Neural progenitor cell (in vitro differentiated cells): ENCODE data around the gene PTBP3. TPM values are rescaled to one million over a fixed set of nuclear protein-coding genes. Genes with fewer than 3 reads are reported as not detected.

Source experiments
- DNase-seq: peaks from one replicate; pipeline ENCODE4 v3.0.0-alpha.2; 2016; ENCODE audit warnings: low spot score
- H2AFZ ChIP-seq: fragments of 200-600 bp; sonication (generic); replicated peaks from 2 replicates; pipeline ENCODE4 v1.6.1; 2016; ENCODE audit warnings: antibody characterized with exemption
- H3F3A ChIP-seq: fragments of 200-600 bp; sonication (generic); 2 replicates; pipeline ENCODE4 v1.6.1; 2016; ENCODE audit warnings: antibody characterized with exemption, low read depth
- H3K27ac ChIP-seq: fragments of 200-600 bp; sonication (generic); 2 replicates; pipeline ENCODE4 v1.5.1; 2016; ENCODE audit warnings: mild to moderate bottlenecking
- H3K27me3 ChIP-seq: fragments of 200-600 bp; sonication (generic); 2 replicates; pipeline ENCODE4 v1.6.1; 2016; ENCODE audit warnings: mild to moderate bottlenecking, moderate library complexity
- H3K36me3 ChIP-seq: fragments of 200-600 bp; sonication (generic); 2 replicates; pipeline ENCODE4 v1.5.1; 2016
- H3K4me1 ChIP-seq: fragments of 200-600 bp; sonication (generic); 2 replicates; pipeline ENCODE4 v1.6.1; 2016; ENCODE audit warnings: mixed run types
- H3K4me2 ChIP-seq: fragments of 200-600 bp; sonication (generic); 2 replicates; pipeline ENCODE4 v1.6.1; 2016
- H3K4me3 ChIP-seq: fragments of 200-600 bp; sonication (generic); 2 replicates; pipeline ENCODE4 v1.5.1; 2016
- H3K79me2 ChIP-seq: fragments of 200-600 bp; sonication (generic); 2 replicates; pipeline ENCODE4 v1.6.1; 2016; ENCODE audit warnings: low read depth
- H3K9ac ChIP-seq: fragments of 200-600 bp; sonication (generic); 2 replicates; pipeline ENCODE4 v1.6.1; 2016
- H3K9me3 ChIP-seq: fragments of 200-600 bp; sonication (generic); 2 replicates; pipeline ENCODE4 v1.5.1; 2016; ENCODE audit warnings: low read depth
- H4K20me1 ChIP-seq: fragments of 200-600 bp; sonication (generic); 2 replicates; pipeline ENCODE4 v1.6.1; 2016; ENCODE audit warnings: low read depth
- H3K27ac Mint-ChIP-seq: 3 replicates; pipeline ENCODE4 v1.8.0; 2021; ENCODE audit warnings: mixed read lengths
- H3K27me3 Mint-ChIP-seq: 2 replicates; pipeline ENCODE4 v1.8.0; 2022; ENCODE audit warnings: low read depth, mild to moderate bottlenecking, inconsistent platforms, moderate library complexity, mixed read lengths; ENCODE audit not compliant: insufficient read depth
- H3K36me3 Mint-ChIP-seq: 3 replicates; pipeline ENCODE4 v1.8.0; 2021; ENCODE audit warnings: mixed read lengths
- H3K4me1 Mint-ChIP-seq: 3 replicates; pipeline ENCODE4 v1.8.0; 2021; ENCODE audit warnings: mixed read lengths
- H3K4me3 Mint-ChIP-seq: 3 replicates; pipeline ENCODE4 v1.8.0; 2021; ENCODE audit warnings: mild to moderate bottlenecking, moderate library complexity, mixed read lengths
- H3K9me3 Mint-ChIP-seq: 3 replicates; pipeline ENCODE4 v1.8.0; 2020; ENCODE audit warnings: mixed read lengths
- EZH2 ChIP-seq: fragments of 200-600 bp; sonication (generic); IDR thresholded peaks from 2 replicates; pipeline ENCODE4 v1.6.1; 2017; ENCODE audit warnings: antibody characterized with exemption, mild to moderate bottlenecking, moderate library complexity
- EZH2phosphoT487 ChIP-seq: fragments of 200-600 bp; sonication (generic); IDR thresholded peaks from 2 replicates; pipeline ENCODE4 v1.6.1; 2017; ENCODE audit warnings: antibody characterized with exemption
- total RNA-seq: library from RNA; depleted of rRNA; stranded (reverse); fragments of >200 nt; gene quantifications from 2 replicates; pipeline ENCODE4 v1.2.3, GENCODE V29; 2015; ENCODE audit warnings: low replicate concordance
- TF ChIP-seq, protein P1 (sequence below): fragments of 200-600 bp; sonication (generic); IDR thresholded peaks from 2 replicates; pipeline ENCODE4 v1.5.1; 2017; ENCODE audit warnings: antibody characterized with exemption, mild to moderate bottlenecking

PTBP3 gene
- total RNA-seq, 1 donor from 2014 or later: 84.7 TPM

GRCh38 chr9:112234779-112235178 is 98.6 kb downstream of the PTBP3 start:
- no peaks in the 10 kb centered on the region for H3K27me3 ChIP-seq
- TF ChIP-seq EZH2: no peak
- TF ChIP-seq, protein P1, sequence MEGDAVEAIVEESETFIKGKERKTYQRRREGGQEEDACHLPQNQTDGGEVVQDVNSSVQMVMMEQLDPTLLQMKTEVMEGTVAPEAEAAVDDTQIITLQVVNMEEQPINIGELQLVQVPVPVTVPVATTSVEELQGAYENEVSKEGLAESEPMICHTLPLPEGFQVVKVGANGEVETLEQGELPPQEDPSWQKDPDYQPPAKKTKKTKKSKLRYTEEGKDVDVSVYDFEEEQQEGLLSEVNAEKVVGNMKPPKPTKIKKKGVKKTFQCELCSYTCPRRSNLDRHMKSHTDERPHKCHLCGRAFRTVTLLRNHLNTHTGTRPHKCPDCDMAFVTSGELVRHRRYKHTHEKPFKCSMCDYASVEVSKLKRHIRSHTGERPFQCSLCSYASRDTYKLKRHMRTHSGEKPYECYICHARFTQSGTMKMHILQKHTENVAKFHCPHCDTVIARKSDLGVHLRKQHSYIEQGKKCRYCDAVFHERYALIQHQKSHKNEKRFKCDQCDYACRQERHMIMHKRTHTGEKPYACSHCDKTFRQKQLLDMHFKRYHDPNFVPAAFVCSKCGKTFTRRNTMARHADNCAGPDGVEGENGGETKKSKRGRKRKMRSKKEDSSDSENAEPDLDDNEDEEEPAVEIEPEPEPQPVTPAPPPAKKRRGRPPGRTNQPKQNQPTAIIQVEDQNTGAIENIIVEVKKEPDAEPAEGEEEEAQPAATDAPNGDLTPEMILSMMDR: no peak
- no peak for TF ChIP-seq EZH2phosphoT487
- peaks cover 13% of the 10 kb centered on the region for H4K20me1 ChIP-seq
- H3F3A ChIP-seq: no peaks in the 10 kb centered on the region
- H3K4me3 Mint-ChIP-seq: no peak overlapping the region
- H3K79me2 ChIP-seq: peaks cover 18% of the 10 kb centered on the region
- H3K36me3 Mint-ChIP-seq: peaks cover 8% of the 10 kb centered on the region
- no peaks in the 10 kb centered on the region for H3K36me3 ChIP-seq
- no peaks in the 10 kb centered on the region for H3K9me3 ChIP-seq
- DNase-seq: no peak
- no peaks in the 10 kb centered on the region for H3K4me1 Mint-ChIP-seq
- no peaks in the 10 kb centered on the region for H3K9me3 Mint-ChIP-seq
- H2AFZ ChIP-seq: no peak overlapping the region
- H3K9ac ChIP-seq: no peak overlapping the region
- H3K4me1 ChIP-seq: peaks cover 14% of the 10 kb centered on the region
- no peaks in the 10 kb centered on the region for H3K27me3 Mint-ChIP-seq
- H3K27ac ChIP-seq: no peak overlapping the region
- no peak overlapping the region for H3K27ac Mint-ChIP-seq
- H3K4me3 ChIP-seq: no peak overlapping the region
- H3K4me2 ChIP-seq: no peak overlapping the region

DNA sequence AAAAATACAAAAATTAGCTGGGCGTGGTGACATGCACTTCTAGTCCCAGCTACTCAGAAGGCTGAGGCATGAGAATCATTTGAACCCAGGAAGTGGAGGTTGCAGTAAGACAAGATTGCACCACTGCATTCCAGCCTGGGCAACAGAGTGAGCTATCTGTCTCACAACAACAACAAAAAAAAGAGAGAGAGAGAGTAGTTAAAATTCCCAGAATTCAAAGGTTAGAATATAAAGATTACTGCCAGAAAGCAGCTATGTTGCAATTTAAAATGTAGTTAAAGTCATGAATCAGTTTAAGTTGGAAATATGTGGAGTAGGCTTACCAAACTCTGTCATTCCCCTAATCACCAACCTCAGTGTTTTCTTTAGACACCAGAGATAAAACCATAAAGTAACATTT is 99.7 kb downstream of the PTBP3 start:
- Mint-ChIP-seq H3K27me3 (no peaks in the 10 kb centered on the region), H3K9me3 (no peaks in the 10 kb centered on the region), H3K27ac (no peak overlapping the region), H3K4me1 (no peaks in the 10 kb centered on the region), H3K4me3 (no peak overlapping the region), H3K36me3 (peaks cover 7% of the 10 kb centered on the region)
- no peaks in the 10 kb centered on the region for H3F3A ChIP-seq
- H3K36me3 ChIP-seq: no peaks in the 10 kb centered on the region
- no peak overlapping the region for H3K27ac ChIP-seq
- peaks cover 13% of the 10 kb centered on the region for H4K20me1 ChIP-seq
- H3K27me3 ChIP-seq: no peaks in the 10 kb centered on the region
- TF ChIP-seq EZH2phosphoT487 (no peak), EZH2 (no peak)
- TF ChIP-seq, protein P1: no peak
- H3K79me2 ChIP-seq: peaks cover 18% of the 10 kb centered on the region
- peaks cover 11% of the 10 kb centered on the region for H3K4me1 ChIP-seq
- H3K4me3 ChIP-seq: no peak overlapping the region
- no peak overlapping the region for H2AFZ ChIP-seq
- H3K9ac ChIP-seq: no peak overlapping the region
- no peak for DNase-seq
- no peak overlapping the region for H3K4me2 ChIP-seq
- H3K9me3 ChIP-seq: no peaks in the 10 kb centered on the region

DNA sequence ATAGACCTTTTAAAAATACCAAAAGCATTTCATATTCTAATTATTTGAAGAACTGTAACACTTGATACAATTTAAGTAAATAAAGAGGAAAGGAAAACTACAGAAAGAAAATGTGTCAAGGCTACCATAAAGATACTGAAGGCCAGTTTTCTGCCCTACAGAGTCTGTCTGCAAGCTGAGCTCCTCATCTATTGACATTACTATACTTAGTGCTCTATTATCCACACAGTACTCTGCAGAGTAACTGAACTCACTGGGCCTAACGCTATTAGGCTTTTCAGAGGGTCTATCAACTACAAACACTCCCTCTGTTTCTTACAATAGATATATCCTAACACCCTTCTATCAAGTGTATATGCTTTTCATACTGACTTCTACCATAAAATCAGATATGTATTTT is 101.2 kb downstream of the PTBP3 start:
- Mint-ChIP-seq H3K4me1 (no peaks in the 10 kb centered on the region), H3K36me3 (peaks cover 8% of the 10 kb centered on the region), H3K9me3 (no peaks in the 10 kb centered on the region), H3K27ac (no peak overlapping the region), H3K4me3 (no peak overlapping the region), H3K27me3 (no peaks in the 10 kb centered on the region)
- Histone ChIP-seq H3K9ac (no peak overlapping the region), H3K27ac (no peak overlapping the region), H3K79me2 (peaks cover 12% of the 10 kb centered on the region), H4K20me1 (peaks cover 6% of the 10 kb centered on the region), H3K4me2 (no peak overlapping the region), H3F3A (no peaks in the 10 kb centered on the region), H3K27me3 (no peaks in the 10 kb centered on the region), H3K9me3 (no peaks in the 10 kb centered on the region), H2AFZ (no peak overlapping the region), H3K4me3 (no peak overlapping the region), H3K36me3 (no peaks in the 10 kb centered on the region), H3K4me1 (no peaks in the 10 kb centered on the region)
- TF ChIP-seq EZH2phosphoT487 (no peak), EZH2 (no peak)
- TF ChIP-seq, protein P1: no peak
- no peak for DNase-seq

DNA sequence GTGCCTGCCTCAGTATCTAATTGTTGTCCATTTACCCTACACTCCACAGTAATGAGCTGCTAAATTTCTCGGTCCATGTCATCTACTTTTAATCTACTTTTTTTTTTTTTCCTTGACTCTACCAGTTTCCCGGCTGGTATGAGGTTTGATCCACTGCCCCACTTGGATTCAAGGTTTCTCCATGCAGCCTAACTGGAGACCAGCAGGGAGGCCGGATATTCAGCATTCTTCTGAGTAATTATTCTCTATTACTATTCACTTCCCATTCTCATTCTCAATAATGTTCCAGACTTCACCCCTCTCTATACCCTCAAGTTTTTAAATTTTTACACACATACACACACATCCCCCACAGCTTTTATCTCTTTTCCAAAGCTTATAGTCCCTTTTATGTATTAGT is 107.3 kb downstream of the PTBP3 start:
- Histone ChIP-seq H3K4me2 (no peak overlapping the region), H3K27me3 (no peaks in the 10 kb centered on the region), H2AFZ (no peak overlapping the region), H3K9ac (no peak overlapping the region), H3F3A (peaks cover 4% of the 10 kb centered on the region), H3K9me3 (no peaks in the 10 kb centered on the region), H3K4me3 (no peak overlapping the region), H4K20me1 (peaks cover 3% of the 10 kb centered on the region), H3K4me1 (no peaks in the 10 kb centered on the region), H3K27ac (no peak overlapping the region), H3K79me2 (no peaks in the 10 kb centered on the region), H3K36me3 (no peaks in the 10 kb centered on the region)
- DNase-seq: no peak
- TF ChIP-seq EZH2phosphoT487 (no peak), EZH2 (no peak)
- TF ChIP-seq, protein P1: no peak
- Mint-ChIP-seq H3K27ac (no peak overlapping the region), H3K27me3 (no peaks in the 10 kb centered on the region), H3K4me3 (no peak overlapping the region), H3K9me3 (no peaks in the 10 kb centered on the region), H3K36me3 (peaks cover 26% of the 10 kb centered on the region), H3K4me1 (no peaks in the 10 kb centered on the region)
